GM18861 (cell line): ENCODE measurements around the gene DHODH.
"Not testable (repeated sequence)": the region's sequence is repeated elsewhere in the genome, so short reads cannot be mapped to it uniquely, and the experiment has no call there.

Source experiments
- ATAC-seq: cut with Tn5 transposase; IDR thresholded peaks from one replicate; pipeline ENCODE4 v1.9.1; 2021; ENCODE audit not compliant: unreplicated experiment

The DHODH gene

DNA sequence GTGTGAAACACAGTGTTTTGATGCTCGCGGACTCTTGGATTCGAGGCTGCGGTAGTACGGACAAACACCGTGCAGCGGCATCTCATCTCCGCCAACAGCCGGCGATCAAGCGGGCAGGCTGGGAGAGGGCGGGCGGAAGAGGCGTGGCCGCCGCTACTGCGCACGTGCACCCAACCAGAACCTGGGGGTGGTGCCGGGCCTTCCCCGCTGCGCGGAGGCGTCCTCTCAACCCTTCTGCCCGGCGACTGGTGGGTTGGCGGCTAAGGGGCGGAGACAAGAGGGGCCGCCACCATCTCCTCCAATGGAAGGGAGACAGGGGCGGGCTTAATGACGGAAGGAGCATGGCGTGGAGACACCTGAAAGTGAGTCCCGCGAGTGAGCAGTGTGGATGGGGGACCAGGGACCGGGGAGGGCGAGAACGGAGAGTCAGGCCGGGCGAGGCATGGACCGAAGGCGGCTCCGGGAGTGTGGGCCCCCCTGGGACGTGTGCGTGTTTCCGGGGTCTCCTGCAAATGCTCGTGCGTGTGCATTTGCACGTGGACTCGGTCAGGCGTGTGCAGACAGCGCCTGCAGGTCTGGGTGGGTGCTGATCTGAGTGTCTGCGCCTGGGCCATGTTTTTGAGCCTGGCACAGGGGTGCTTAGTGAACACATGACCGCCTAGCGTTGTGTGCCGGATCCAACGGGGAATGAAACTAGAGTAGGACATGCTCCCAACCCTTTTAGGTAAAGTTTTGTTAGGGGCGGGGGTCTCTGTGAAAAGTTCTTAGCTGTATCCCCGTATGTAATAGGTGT is at the start of gene DHODH:
DHODH (plus strand) TSS at position 321 of the 793 bp plus-strand sequence; CDS start at position 342, 21 bp downstream.
- ATAC-seq = peak; percentile 98

DNA sequence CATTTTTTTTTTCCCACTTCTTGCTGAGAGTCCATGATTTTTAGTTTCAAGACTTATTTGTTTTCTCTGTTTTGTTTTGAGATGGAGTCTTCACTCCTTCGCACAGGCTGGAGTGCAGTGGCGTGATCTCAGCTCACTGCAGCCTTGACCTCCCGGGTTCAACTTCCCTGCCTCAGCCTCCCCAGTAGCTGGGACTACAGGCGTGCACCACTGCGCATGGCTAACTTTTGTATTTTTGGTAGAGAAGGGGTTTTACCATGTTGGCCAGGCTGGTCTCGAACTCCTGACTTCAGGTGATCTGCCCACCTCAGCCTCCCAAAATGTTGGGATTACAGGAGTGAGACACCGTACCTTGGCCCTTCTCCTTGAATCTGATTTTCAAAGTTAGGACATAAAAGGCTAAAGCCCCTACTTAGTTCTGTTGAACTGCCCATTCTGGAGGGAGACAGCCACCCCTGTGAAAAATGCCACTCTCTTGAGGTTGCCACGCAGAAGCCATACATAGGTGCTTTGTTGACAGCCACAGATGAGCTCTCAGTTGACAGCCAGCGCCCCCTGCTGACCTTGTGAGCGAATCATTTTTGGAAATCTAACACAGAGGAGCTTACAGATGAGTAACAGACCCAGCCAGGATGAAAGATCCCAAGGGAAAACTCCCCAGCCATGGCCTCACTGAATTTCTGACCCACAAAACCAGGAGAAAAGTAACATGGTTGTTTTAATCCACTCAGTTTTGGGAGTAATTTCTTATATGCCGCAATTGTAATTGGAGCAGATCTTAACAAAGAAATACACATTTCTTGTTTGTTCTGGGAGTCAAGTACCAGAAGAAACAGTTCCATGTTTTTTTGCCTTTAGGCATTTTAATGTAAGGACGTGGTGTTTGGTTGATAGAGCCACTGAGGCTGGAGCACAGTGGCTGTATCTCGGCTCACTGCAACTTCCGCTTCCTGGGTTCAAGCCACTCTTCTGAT is 47.2 kb upstream of the DHODH start:
- ATAC-seq = peak; percentile 64

DNA sequence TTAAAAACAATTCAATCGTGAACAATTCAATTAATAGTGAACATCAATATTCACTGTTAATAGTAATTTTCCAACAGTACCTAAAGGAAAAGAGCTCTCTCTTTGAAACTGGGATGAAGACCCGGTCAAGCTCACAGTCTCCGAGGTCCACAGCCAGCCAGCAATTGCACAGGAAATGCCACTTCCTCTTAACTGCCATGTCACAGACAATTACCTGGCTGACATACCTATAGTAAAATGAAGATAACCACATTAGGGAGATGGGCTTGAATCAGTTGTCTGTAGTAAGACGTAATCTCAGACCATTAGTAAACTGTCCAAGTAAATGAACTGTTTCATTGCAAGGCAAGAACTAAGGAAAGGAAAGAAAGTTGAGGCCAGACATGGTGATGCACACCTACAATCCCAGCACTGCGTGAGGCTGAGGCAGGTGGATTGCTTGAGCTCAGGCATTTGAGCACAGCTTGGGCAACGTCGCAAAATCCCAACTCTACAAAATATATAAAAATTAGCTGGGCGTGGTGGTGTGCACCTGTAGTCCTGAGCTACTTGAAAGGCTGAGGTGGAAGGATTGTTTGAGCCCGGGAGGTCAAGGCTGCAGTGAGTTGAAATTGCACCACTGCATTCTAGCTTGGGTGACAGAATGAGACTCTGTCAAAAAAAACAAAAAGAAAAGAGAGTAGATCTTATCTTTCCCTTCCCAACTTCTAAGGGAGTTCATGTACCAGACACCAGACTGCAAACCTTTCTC is 45.2 kb upstream of the DHODH start:
- no peak for ATAC-seq

DNA sequence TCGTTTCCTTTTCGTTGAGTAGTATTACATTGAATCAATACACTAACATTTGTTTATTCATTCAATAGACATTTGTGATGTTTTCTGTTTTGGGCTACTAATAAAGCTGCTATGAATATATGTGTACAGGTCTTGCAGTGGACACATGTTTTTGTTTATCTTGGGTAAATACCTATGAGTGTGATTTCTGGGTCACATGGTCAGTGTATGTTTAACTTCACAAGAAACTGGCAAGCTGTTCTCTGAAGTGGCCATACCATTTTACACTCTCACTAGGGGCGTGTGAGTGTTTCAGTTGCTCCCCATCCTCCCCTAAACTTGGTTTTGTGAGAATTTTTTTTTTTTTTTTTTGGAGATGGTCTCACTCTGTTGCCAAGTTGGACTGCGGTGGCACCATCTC is 43.3 kb upstream of the DHODH start:
- no peak for ATAC-seq

DNA sequence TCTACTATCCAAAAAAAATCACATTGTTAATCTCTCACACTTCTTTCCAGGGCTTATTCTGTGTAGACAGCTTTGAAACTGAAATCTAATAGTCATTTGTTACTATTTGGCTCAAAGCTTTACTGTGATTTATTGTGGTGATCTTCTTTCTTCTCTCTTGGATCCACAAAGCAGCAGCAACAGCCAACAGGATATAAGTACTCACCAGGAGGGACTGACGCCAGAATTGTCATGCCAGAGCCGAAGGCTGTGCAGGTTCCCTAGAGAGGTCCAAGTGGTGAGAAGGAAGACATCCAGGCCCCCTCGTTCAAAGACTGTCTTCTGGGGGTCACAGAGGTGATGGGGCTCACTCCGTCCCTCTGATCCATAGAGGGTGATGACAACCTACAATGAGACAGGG is 41.6 kb upstream of the DHODH start:
- ATAC-seq = no peak

DNA sequence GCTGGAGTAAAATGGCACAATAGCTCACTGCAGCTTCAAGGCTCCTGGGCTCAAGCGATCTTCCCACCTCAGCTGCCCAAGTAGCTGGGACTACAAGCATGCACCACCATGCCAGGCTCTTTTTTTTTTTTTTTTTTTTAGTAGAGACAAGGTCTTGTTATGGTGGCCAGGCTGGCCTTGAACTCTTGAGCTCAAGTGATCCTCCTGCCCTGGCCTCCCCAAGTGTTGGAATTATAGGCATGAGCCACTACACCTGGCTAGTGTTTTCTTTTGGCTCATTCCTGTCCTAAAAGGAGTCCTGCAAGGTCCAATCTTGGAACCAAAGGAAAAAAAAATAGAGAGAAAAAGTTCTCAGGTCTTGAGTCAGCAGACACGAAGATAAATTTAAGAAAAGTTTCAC is 39.2 kb upstream of the DHODH start:
- no peak for ATAC-seq

DNA sequence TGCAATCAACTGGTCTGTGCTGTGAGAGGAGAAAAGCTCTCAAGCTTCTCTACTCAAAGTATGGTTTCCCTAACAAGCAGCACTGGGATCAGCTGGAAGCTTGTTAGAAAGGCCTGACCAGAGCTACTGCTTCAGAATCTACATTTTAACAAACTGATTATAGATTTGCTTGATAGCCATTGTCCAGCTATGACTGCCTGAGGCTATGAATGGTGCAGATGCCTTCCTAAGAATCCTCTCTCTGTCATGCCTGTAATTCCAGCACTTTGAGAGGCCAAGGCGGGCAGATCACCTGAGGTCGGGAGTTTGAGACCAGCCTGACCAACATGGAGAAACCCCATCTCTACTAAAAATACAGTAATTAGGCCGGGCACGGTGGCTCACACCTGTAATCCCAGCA is 37.0 kb upstream of the DHODH start:
- ATAC-seq = no peak

DNA sequence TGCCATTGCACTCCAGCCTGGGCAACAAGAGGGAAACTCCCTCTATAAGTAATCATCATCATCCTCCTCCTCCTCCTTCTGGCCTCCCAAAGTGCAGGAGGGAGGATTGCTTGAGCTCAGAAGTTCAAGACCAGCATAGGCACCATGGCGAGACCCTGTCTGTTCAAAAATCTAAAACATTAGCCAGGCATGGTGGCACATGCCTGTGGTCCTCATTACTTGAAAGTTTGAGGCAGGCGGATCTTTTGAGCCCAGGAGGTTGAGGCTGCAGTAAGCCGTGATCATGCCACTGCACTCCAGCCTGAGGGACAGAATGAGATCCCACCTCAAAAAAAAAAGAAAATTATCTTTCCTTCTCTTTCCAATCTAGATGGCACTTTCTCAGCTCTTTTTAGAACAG is 36.2 kb upstream of the DHODH start:
- ATAC-seq = no peak

DNA sequence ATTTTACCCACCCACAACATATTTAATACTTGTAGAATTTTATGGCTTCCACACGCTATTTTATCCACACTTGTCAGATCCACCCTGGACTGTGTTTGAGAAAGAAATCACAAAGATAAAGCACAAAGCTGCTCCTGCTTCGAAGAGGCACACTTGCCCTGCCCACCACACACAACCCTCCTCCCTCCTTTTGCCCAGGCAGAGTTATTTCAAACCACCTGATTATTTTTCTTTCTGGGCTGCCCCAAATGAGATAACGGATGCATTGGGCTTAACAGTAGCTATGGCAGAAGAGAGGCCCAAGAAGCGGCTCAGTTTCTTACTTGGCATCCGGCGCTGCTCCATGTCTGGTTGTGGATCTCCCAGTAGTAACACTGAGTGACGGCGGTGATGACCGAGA is 35.5 kb upstream of the DHODH start:
- no peak for ATAC-seq

DNA sequence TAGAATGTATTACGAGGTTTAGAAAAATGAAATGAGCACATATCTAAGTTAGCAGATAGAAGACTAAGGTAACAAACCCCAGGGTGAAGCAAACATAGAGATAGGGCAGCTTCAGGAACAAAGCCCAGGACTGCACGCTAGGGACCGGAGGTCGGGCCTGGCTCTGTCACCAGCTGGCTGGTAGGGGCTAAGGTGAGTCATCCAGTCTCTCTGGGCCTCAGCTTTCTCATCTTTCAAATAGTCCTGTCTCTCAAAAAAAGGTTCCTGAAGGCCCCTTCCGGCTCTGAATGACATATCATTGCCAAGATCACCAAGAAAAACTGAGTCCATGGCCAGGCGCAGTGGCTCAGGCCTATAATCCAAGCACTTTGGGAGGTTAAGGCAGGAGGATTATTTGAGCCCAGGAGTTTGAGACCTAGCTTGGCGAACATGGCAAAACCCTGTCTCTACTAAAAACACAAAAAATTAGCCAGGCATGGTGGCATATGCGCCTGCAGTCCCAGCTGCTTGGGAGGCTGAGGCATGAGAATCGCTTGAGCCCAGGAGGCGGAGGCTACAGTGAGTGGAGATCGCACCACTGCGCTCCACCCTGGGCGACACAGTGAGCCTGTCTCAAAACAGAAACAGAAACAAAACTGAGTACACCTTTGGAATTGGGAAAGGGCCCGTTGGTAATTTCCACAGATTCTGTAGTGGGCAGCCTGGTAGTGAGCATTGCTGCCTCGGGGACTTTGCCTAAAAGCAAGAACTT is 34.3 kb upstream of the DHODH start:
- ATAC-seq = no peak

DNA sequence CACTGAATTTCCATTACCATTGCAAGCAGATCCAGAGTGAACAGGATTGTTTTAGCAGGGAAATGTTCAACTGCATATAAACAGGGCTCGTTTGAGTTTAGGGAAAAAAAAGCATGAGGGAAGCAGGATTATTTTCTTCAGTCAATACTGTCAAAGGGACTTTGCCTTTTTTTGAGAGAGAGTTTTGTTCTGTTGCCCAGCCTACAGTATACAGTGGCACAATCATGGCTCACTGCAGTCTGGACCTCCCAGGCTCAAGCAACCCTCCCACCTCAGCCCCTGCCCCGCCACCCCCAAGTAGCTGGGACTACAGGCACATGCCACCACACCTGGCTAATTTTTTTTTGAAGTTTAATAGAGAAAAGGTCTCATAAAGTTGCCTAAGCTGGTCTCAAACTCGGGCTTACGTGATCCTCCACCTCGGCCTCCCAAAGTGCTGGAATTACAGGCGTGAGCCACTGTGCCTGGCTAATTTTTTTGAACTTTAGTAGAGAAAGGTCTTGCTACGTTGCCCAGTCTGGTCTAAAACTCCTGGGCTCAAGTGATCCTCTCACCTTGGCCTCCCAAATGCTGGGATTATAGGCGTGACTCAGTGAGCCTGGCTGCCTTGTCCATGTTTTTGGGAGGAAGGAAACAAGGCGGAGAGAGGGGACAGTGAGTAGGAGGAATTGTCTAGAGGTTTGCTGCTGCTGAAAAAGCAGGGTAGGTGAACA is 23.1 kb upstream of the DHODH start:
- ATAC-seq = no peak

DNA sequence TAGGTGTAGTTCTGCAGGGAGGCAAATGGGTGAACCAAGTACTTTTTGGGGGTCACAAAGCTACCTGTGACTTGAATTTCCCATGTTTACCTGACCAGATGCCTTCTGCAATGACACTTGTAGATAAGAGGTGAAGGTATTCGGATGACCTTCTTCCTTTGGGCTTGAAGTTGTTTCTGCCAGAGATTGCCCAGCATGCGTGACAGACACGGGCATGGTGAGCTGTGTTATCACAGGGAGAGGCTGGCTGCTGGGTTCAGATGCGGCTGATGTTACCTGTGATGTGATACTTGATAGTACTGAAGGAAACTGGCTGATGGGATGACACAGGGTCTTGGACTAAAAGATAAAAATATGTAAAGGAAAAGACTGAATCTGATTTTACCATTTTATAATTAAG is 22.4 kb upstream of the DHODH start:
- ATAC-seq = no peak

DNA sequence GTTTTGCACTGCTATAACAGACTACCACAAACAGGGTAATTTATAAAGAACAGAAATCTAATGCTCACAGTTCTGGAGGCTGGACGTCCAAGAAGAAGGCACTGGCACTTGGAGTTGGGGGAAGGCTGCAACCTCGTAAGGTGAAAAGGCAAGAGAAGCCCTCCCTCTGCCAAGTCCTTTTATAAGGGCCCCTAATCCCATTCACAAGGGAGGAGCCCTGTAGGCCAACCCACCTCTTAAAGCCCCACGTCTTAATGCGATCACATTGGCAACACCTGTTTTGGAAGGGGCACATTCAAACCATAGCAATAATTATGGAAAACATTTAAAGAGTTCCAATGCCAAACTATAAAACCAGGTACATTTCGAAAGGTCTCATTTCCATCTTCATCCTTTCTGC is 13.5 kb upstream of the DHODH start:
- ATAC-seq = no peak

DNA sequence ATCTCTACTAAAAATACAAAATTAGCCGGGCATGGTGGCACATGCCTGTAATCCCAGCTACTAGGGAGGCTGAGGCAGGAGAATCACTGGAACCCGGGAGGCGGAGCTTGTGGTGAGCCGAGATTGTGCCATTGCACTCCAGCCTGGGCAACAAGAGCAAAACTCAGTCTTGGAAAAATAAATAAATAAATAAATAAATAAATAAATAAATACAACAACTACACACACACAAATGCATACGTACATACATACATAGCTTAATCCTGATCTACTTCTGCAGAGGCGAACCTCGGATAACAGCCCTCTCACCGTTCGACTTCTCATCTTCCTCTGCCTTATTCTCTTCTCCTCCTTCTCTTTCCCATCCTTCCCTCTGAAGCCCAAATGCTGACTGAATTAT is 11.0 kb upstream of the DHODH start:
- not testable (repeated sequence) for ATAC-seq

DNA sequence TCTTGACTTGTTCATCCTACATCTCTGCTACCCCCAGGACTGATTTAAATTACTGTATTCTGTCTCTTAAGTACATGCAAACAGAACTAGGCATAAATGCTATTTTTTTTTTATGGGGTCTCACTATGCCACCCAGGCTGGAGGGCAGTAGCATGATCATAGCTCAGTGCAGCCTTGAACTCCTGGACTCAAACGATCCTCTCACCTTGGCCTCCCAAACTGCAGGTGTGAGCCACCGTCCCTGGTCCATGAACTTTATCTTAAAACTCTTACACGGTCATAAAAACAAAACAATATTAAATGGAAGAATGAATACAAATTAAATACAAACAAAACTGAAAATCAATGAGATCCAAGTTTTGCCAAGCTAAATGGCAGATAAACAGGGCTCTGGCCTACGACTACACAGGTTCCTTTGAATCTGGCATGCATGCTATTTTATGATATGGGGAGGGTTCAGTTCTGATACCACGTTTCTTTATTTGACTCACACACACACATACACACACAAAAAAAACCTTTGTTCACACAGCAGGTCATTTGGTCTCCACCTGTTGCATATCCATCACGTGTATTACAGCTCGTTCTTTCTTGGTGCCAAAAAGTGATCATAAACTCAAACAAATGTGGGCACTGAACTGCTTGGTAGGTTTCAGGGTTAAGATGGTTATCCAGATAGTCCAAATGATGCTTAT is 7.2 kb upstream of the DHODH start:
- ATAC-seq = no peak

DNA sequence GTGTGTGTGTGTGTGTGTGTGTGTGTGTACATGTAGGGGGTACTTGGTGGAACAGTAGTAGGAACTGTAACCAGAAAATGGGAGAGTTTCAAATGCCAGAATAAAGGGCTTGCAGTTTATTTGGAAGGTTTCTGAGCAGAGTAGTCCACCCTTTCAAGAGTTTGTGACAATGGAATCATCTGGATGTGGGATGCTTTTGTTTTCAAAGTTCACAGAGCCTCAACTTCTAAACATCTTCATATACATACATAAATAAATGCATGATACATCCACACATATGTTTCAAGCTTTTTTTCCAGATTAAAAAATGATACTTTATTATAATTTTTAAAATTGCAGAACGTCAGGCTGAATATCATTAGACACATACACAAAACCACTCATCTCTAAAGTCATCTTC is 5.9 kb upstream of the DHODH start:
- no peak for ATAC-seq

DNA sequence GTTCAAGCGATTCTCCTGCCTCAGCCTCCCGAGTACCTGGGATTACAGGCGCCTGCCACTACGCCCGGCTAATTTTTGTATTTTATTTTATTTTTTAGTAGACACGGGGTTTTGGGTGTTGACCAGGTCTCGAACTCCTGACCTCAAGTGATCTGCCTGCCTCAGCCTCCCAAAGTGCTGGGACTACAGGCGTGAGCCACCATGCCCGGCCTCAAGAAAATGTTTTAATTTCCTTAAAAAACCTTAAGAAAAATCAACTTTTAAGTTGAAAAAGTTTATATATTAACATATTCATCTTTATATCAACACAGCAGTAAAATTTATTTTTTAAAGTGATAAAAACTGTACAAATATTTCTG is 500 bp upstream of the DHODH start:
- not testable (repeated sequence) for ATAC-seq

DNA sequence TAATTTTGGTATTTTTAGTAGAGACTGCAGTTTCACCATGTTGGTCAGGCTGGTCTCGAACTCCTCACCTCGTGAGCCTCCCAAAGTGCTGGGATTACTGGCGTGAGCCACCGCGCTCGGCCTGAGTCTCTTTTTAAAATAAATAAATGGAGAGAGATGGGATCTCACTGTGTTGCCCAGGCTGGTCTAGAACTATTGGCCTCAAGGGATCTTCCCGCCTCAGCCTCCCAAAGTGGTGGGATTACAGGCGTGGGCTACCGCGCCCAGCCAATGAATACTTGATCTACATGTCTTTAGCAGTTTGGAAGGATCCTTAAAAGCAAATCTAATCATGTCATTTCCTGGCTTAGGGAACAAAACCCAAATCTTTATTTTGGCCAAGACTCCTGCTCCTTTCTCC is 1.2 kb downstream of the DHODH start:
- ATAC-seq = no peak

DNA sequence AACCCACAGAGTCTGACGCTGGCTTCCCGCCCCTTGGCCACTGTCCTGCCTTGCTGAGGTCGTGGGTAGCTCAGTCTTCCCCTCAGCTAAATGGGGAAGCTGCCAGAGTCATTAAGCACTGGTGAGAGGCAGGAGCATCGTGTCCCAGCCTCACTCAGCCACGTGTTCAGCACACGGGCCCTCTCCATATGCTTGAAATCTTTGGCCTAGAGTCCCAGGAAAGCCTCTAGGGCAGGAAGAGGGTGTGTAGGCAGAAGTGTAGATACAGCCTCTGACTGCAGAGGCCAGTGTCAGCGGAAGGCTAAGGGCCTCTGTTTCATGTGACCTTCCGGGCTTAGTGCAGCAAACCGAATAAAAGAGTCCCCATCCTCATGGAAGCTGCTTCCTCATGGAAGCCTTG is 4.1 kb downstream of the DHODH start:
- no peak for ATAC-seq
